Fibroblast of lung (primary cell): ENCODE data around the gene SEC61G.
A peak's percentile ranks its signal among the peaks of the same experiment; 100 is the strongest.

Source experiments
- EZH2 ChIP-seq: IDR thresholded peaks from 2 replicates; pipeline ENCODE4 v1.5.1; 2012; ENCODE audit warnings: low read length, control low read depth, mild to moderate bottlenecking; ENCODE audit errors: missing control alignments
- TF ChIP-seq, protein P1 (sequence below), 2 donors: IDR thresholded peaks in 1 of 2; conservative IDR thresholded peaks in 1 of 2; 1 replicate in 1 of 2; 2 replicates in 1 of 2; pipeline ENCODE4 v1.5.1; 2011 to 2012; ENCODE audit warnings: low read length in 2 of 2, control low read depth in 1 of 2, inconsistent platforms in 1 of 2, low read depth in 1 of 2, mild to moderate bottlenecking in 1 of 2

- TF ChIP-seq, protein P1, sequence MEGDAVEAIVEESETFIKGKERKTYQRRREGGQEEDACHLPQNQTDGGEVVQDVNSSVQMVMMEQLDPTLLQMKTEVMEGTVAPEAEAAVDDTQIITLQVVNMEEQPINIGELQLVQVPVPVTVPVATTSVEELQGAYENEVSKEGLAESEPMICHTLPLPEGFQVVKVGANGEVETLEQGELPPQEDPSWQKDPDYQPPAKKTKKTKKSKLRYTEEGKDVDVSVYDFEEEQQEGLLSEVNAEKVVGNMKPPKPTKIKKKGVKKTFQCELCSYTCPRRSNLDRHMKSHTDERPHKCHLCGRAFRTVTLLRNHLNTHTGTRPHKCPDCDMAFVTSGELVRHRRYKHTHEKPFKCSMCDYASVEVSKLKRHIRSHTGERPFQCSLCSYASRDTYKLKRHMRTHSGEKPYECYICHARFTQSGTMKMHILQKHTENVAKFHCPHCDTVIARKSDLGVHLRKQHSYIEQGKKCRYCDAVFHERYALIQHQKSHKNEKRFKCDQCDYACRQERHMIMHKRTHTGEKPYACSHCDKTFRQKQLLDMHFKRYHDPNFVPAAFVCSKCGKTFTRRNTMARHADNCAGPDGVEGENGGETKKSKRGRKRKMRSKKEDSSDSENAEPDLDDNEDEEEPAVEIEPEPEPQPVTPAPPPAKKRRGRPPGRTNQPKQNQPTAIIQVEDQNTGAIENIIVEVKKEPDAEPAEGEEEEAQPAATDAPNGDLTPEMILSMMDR (conservative IDR thresholded peaks at IDR 0.05 in 1 of 2, IDR thresholded peaks at IDR 0.05 in 1 of 2; ENCODE audit: low read depth in 1 of 2, low read length in 2 of 2) = peak; percentile 89 to 91
- no peak for TF ChIP-seq EZH2
Measured at GRCh38 chr7:54773472-54774399, 14.7 kb upstream of the SEC61G start.
